ENCODE results near the gene MYO1H. TPM values are rescaled to one million over a fixed set of nuclear protein-coding genes. Genes with fewer than 3 reads are reported as not detected.

MYO1H gene
- polyA plus RNA-seq, 1 experiment = not detected

DNA sequence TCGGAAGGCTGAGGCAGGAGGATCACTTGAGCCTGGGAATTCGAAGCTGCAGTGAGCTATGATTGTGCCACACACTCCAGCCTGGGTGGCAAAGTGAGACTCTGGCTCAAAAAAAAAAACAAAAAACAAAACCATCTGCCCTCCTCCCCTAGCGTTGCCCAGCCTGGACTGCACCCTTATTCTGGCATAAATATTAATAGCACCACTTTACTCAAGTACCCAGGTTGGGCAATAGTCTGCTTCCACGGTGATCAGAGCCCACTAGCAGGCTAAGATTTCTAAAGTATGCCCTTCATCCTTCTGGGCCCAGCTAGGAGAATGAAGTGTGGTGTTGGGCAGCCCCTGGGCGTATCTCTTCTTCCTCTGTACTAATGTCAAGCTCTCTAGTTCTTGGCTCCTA lies 96.1 kb downstream of the MYO1H start:
- DNase-seq (ENCODE audit: low read depth) = no peak
- ChIA-PET CTCF (interaction anchor here (0.7 to 3.0 kb wide), 4 partner anchors 11 to 33 kb away, joined by 3 to 14 read pairs (median 4); partner anchors contain the start of genes KCTD10 and UBE3B), POLR2A (interaction anchor here (0.5 kb wide), 1 partner anchor 73 kb away, joined by 3 read pairs; no protein-coding TSS in a partner anchor)
- TF ChIP-seq, protein P1, sequence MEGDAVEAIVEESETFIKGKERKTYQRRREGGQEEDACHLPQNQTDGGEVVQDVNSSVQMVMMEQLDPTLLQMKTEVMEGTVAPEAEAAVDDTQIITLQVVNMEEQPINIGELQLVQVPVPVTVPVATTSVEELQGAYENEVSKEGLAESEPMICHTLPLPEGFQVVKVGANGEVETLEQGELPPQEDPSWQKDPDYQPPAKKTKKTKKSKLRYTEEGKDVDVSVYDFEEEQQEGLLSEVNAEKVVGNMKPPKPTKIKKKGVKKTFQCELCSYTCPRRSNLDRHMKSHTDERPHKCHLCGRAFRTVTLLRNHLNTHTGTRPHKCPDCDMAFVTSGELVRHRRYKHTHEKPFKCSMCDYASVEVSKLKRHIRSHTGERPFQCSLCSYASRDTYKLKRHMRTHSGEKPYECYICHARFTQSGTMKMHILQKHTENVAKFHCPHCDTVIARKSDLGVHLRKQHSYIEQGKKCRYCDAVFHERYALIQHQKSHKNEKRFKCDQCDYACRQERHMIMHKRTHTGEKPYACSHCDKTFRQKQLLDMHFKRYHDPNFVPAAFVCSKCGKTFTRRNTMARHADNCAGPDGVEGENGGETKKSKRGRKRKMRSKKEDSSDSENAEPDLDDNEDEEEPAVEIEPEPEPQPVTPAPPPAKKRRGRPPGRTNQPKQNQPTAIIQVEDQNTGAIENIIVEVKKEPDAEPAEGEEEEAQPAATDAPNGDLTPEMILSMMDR (IDR thresholded peaks at IDR 0.05; ENCODE audit: insufficient read depth, low read depth, low read length) = no peak
- no peak overlapping the region for H3K4me3 ChIP-seq (ENCODE audit: low read depth, low read length)
- H3K36me3 ChIP-seq (ENCODE audit: control insufficient read depth, insufficient read depth, low read length) = peaks cover 11% of the 10 kb centered on the region
- H3K27me3 ChIP-seq (ENCODE audit: control insufficient read depth, insufficient read depth, low read length) = no peaks in the 10 kb centered on the region

GRCh38 chr12:109444259-109444658 lies 96.6 kb downstream of the MYO1H start:
- Histone ChIP-seq H3K36me3 (ENCODE audit: control insufficient read depth, insufficient read depth, low read length) (peaks cover 12% of the 10 kb centered on the region), H3K4me3 (ENCODE audit: low read depth, low read length) (no peak overlapping the region), H3K27me3 (ENCODE audit: control insufficient read depth, insufficient read depth, low read length) (no peaks in the 10 kb centered on the region)
- TF ChIP-seq, protein P1 (IDR thresholded peaks at IDR 0.05; ENCODE audit: insufficient read depth, low read depth, low read length) = no peak
- no peak for DNase-seq (ENCODE audit: low read depth)
- ChIA-PET POLR2A (no interaction called here), CTCF (interaction anchor here (1.1 to 3.0 kb wide), 4 partner anchors 11 to 33 kb away, joined by 3 to 14 read pairs (median 4); partner anchors contain the start of genes KCTD10 and UBE3B)

GRCh38 chr12:109445191-109445609 lies 97.5 kb downstream of the MYO1H start:
- H3K36me3 ChIP-seq (ENCODE audit: control insufficient read depth, insufficient read depth, low read length) = peaks cover 13% of the 10 kb centered on the region
- TF ChIP-seq, protein P1 (IDR thresholded peaks at IDR 0.05; ENCODE audit: insufficient read depth, low read depth, low read length) = no peak
- ChIA-PET CTCF (interaction anchor here (1.4 to 3.0 kb wide), 3 partner anchors 12 to 18 kb away, joined by 3 to 14 read pairs (median 6); no protein-coding TSS in a partner anchor), POLR2A (interaction anchor here (0.7 kb wide), 1 partner anchor 291 kb away, joined by 7 read pairs; no protein-coding TSS in a partner anchor)
- H3K27me3 ChIP-seq (ENCODE audit: control insufficient read depth, insufficient read depth, low read length) = no peaks in the 10 kb centered on the region
- peak; percentile 95 for DNase-seq (ENCODE audit: low read depth)
- no peak overlapping the region for H3K4me3 ChIP-seq (ENCODE audit: low read depth, low read length)

- CTCF ChIA-PET = interaction anchor here (1.7 kb wide), 2 partner anchors 16 kb away, joined by 4 to 6 read pairs; no protein-coding TSS in a partner anchor
- H3K4me3 ChIP-seq (ENCODE audit: low read depth, low read length) = no peak overlapping the region
- TF ChIP-seq, protein P1 (IDR thresholded peaks at IDR 0.05; ENCODE audit: insufficient read depth, low read depth, low read length) = no peak
- POLR2A ChIA-PET = no interaction called here
- H3K27me3 ChIP-seq (ENCODE audit: control insufficient read depth, insufficient read depth, low read length) = no peaks in the 10 kb centered on the region
- H3K36me3 ChIP-seq (ENCODE audit: control insufficient read depth, insufficient read depth, low read length) = peaks cover 27% of the 10 kb centered on the region
- DNase-seq (ENCODE audit: low read depth) = no peak
These were observed 99.2 kb downstream of the MYO1H start for GRCh38 chr12:109446869-109447268.

DNA sequence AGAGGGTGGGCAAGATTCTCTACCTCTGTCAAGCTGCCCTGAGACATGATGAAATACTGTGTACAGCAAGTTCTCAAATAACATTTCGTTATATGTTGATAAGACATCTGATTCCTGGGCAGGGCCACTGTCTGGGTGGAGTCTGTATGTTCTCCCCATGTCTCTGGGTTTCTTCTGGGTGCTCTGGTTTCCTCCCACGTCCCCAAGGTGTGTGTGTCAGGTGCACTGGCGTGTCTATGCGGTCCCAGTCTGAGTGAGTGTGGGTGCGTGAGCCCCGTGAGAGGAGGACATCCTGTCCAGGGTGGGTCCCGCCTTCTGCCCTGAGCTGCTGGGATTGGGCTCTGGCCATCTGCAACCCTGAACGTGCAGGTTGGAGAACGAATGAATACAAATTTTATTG lies 99.8 kb downstream of the MYO1H start:
- peaks cover 30% of the 10 kb centered on the region for H3K36me3 ChIP-seq (ENCODE audit: control insufficient read depth, insufficient read depth, low read length)
- POLR2A ChIA-PET = no interaction called here
- CTCF ChIA-PET = interaction anchor here (0.6 to 1.7 kb wide), 3 partner anchors 16 to 54 kb away, joined by 3 to 4 read pairs (median 3); no protein-coding TSS in a partner anchor

More for the DNA sequence above, 99.8 kb downstream of the MYO1H start:
- Histone ChIP-seq H3K27me3 (ENCODE audit: control insufficient read depth, insufficient read depth, low read length) (no peaks in the 10 kb centered on the region), H3K4me3 (ENCODE audit: low read depth, low read length) (no peak overlapping the region)
- DNase-seq (ENCODE audit: low read depth) = no peak
- TF ChIP-seq, protein P1 (IDR thresholded peaks at IDR 0.05; ENCODE audit: insufficient read depth, low read depth, low read length) = no peak
